ENCODE results near the gene SLC26A8. TPM values are rescaled to one million over a fixed set of nuclear protein-coding genes. Genes with fewer than 3 reads are reported as not detected.
"Not testable (repeated sequence)": the region's sequence is repeated elsewhere in the genome, so short reads cannot be mapped to it uniquely, and the experiment has no call there.

SLC26A8 gene
- total RNA-seq, 1 experiment from 2014 or later, result 0.03 TPM

GRCh38 chr6:35967076-35967774 lies 57.2 kb downstream of the SLC26A8 start:
- Histone ChIP-seq H3K36me3 (replicated peaks; ENCODE audit: control insufficient read depth, insufficient read depth, low read length) (no peaks in the 10 kb centered on the region), H3K4me3 (ENCODE audit: insufficient read depth, low read depth, low read length) (no peak overlapping the region), H3K27me3 (ENCODE audit: control insufficient read depth, insufficient read depth, low read length) (no peaks in the 10 kb centered on the region)
- DNase-seq, result peak; percentile 25

GRCh38 chr6:35962779-35963560 lies 61.5 kb downstream of the SLC26A8 start:
- no peak overlapping the region for H3K4me3 ChIP-seq (ENCODE audit: insufficient read depth, low read depth, low read length)
- no peaks in the 10 kb centered on the region for H3K27me3 ChIP-seq (ENCODE audit: control insufficient read depth, insufficient read depth, low read length)
- no peak for DNase-seq
- no peaks in the 10 kb centered on the region for H3K36me3 ChIP-seq (replicated peaks; ENCODE audit: control insufficient read depth, insufficient read depth, low read length)

GRCh38 chr6:35960187-35960586 lies 64.3 kb downstream of the SLC26A8 start:
- Histone ChIP-seq H3K27me3 (ENCODE audit: control insufficient read depth, insufficient read depth, low read length) (no peaks in the 10 kb centered on the region), H3K36me3 (replicated peaks; ENCODE audit: control insufficient read depth, insufficient read depth, low read length) (no peaks in the 10 kb centered on the region), H3K4me3 (ENCODE audit: insufficient read depth, low read depth, low read length) (no peak overlapping the region)
- DNase-seq, result no peak

GRCh38 chr6:35955970-35956369 lies 68.5 kb downstream of the SLC26A8 start:
- Histone ChIP-seq H3K36me3 (replicated peaks; ENCODE audit: control insufficient read depth, insufficient read depth, low read length) (no peaks in the 10 kb centered on the region), H3K4me3 (ENCODE audit: insufficient read depth, low read depth, low read length) (no peak overlapping the region), H3K27me3 (ENCODE audit: control insufficient read depth, insufficient read depth, low read length) (no peaks in the 10 kb centered on the region)
- DNase-seq, result no peak

- DNase-seq, result no peak
- Histone ChIP-seq H3K4me3 (ENCODE audit: insufficient read depth, low read depth, low read length) (no peak overlapping the region), H3K27me3 (ENCODE audit: control insufficient read depth, insufficient read depth, low read length) (no peaks in the 10 kb centered on the region), H3K36me3 (replicated peaks; ENCODE audit: control insufficient read depth, insufficient read depth, low read length) (no peaks in the 10 kb centered on the region)
Observed at GRCh38 chr6:35955521-35955920, 68.9 kb downstream of the SLC26A8 start.

- DNase-seq, result no peak
- H3K4me3 ChIP-seq (ENCODE audit: insufficient read depth, low read depth, low read length), result no peak overlapping the region
- no peaks in the 10 kb centered on the region for H3K36me3 ChIP-seq (replicated peaks; ENCODE audit: control insufficient read depth, insufficient read depth, low read length)
- no peaks in the 10 kb centered on the region for H3K27me3 ChIP-seq (ENCODE audit: control insufficient read depth, insufficient read depth, low read length)
Observed at GRCh38 chr6:35955071-35955470, 69.4 kb downstream of the SLC26A8 start.

- Histone ChIP-seq H3K36me3 (replicated peaks; ENCODE audit: control insufficient read depth, insufficient read depth, low read length) (no peaks in the 10 kb centered on the region), H3K4me3 (ENCODE audit: insufficient read depth, low read depth, low read length) (no peak overlapping the region), H3K27me3 (ENCODE audit: control insufficient read depth, insufficient read depth, low read length) (no peaks in the 10 kb centered on the region)
- DNase-seq, result no peak
Observed at GRCh38 chr6:35954333-35954732, 70.1 kb downstream of the SLC26A8 start.

- Histone ChIP-seq H3K27me3 (ENCODE audit: control insufficient read depth, insufficient read depth, low read length) (no peaks in the 10 kb centered on the region), H3K4me3 (ENCODE audit: insufficient read depth, low read depth, low read length) (no peak overlapping the region), H3K36me3 (replicated peaks; ENCODE audit: control insufficient read depth, insufficient read depth, low read length) (no peaks in the 10 kb centered on the region)
- peak; percentile 46 for DNase-seq
Observed at GRCh38 chr6:35948725-35949124, 75.7 kb downstream of the SLC26A8 start.

- H3K27me3 ChIP-seq (ENCODE audit: control insufficient read depth, insufficient read depth, low read length), result no peaks in the 10 kb centered on the region
- no peak overlapping the region for H3K4me3 ChIP-seq (ENCODE audit: insufficient read depth, low read depth, low read length)
- no peak for DNase-seq
- no peaks in the 10 kb centered on the region for H3K36me3 ChIP-seq (replicated peaks; ENCODE audit: control insufficient read depth, insufficient read depth, low read length)
Observed at GRCh38 chr6:35945650-35946025, 78.8 kb downstream of the SLC26A8 start.

- Histone ChIP-seq H3K4me3 (ENCODE audit: insufficient read depth, low read depth, low read length) (no peak overlapping the region), H3K27me3 (ENCODE audit: control insufficient read depth, insufficient read depth, low read length) (no peaks in the 10 kb centered on the region), H3K36me3 (replicated peaks; ENCODE audit: control insufficient read depth, insufficient read depth, low read length) (no peaks in the 10 kb centered on the region)
- DNase-seq, result no peak
Observed at GRCh38 chr6:35943390-35943789, 81.1 kb downstream of the SLC26A8 start.

- H3K27me3 ChIP-seq (ENCODE audit: control insufficient read depth, insufficient read depth, low read length), result no peaks in the 10 kb centered on the region
- no peak overlapping the region for H3K4me3 ChIP-seq (ENCODE audit: insufficient read depth, low read depth, low read length)
- no peaks in the 10 kb centered on the region for H3K36me3 ChIP-seq (replicated peaks; ENCODE audit: control insufficient read depth, insufficient read depth, low read length)
- DNase-seq, result no peak
Observed at GRCh38 chr6:35942355-35942754, 82.1 kb downstream of the SLC26A8 start.

- not testable (repeated sequence) for H3K27me3 ChIP-seq (ENCODE audit: control insufficient read depth, insufficient read depth, low read length); H3K36me3 ChIP-seq (replicated peaks; ENCODE audit: control insufficient read depth, insufficient read depth, low read length); H3K4me3 ChIP-seq (ENCODE audit: insufficient read depth, low read depth, low read length); DNase-seq
Observed at GRCh38 chr6:35941170-35941569, 83.3 kb downstream of the SLC26A8 start.

- not testable (repeated sequence) for H3K27me3 ChIP-seq (ENCODE audit: control insufficient read depth, insufficient read depth, low read length); H3K36me3 ChIP-seq (replicated peaks; ENCODE audit: control insufficient read depth, insufficient read depth, low read length); H3K4me3 ChIP-seq (ENCODE audit: insufficient read depth, low read depth, low read length); DNase-seq
Observed at GRCh38 chr6:35940014-35940413, 84.4 kb downstream of the SLC26A8 start.

- DNase-seq; H3K36me3 ChIP-seq (replicated peaks; ENCODE audit: control insufficient read depth, insufficient read depth, low read length); H3K4me3 ChIP-seq (ENCODE audit: insufficient read depth, low read depth, low read length); H3K27me3 ChIP-seq (ENCODE audit: control insufficient read depth, insufficient read depth, low read length): not testable (repeated sequence)
Observed at GRCh38 chr6:35939259-35939658, 85.2 kb downstream of the SLC26A8 start.

GRCh38 chr6:35936681-35937359 lies 87.6 kb downstream of the SLC26A8 start:
- H3K4me3 ChIP-seq (ENCODE audit: insufficient read depth, low read depth, low read length), result no peak overlapping the region
- DNase-seq, result no peak
- no peaks in the 10 kb centered on the region for H3K27me3 ChIP-seq (ENCODE audit: control insufficient read depth, insufficient read depth, low read length)
- no peaks in the 10 kb centered on the region for H3K36me3 ChIP-seq (replicated peaks; ENCODE audit: control insufficient read depth, insufficient read depth, low read length)

Data from H7 (cell line).